Measurements from ENCODE around the gene PAQR9. TPM values are rescaled to one million over a fixed set of nuclear protein-coding genes. Genes with fewer than 3 reads are reported as not detected.

PAQR9 gene
- total RNA-seq: under 1 TPM in 1 of 7 donors, not detected in 6; 0.08 TPM
- polyA plus RNA-seq: under 1 TPM; 0.04 to 0.07 TPM
- long read RNA-seq, donor 1: 0 reads
- long read RNA-seq, donor 2, transcript PAQR9-201 (1 exons, 2,452 nt): major isoform, 7 of 7 reads
- long read RNA-seq, donor 2, partial matches to known transcripts: 0 of 7 reads
- long read RNA-seq, donor 2, other reads (novel, unspliced or antisense): 0 of 7 reads
- long read RNA-seq, donor 3: 0 reads

GRCh38 chr3:142963516-142964448 is at the start of gene PAQR9:
PAQR9 (minus strand) TSS chr3:142963674; CDS start chr3:142963336, 338 bp downstream.
- Histone ChIP-seq H3K27ac (no peak within 1 kb of the TSS), H3K36me3 (no peaks in the 10 kb centered on the region), H3K27me3 (no peaks in the 10 kb centered on the region), H3K4me1 (ENCODE audit: insufficient read depth) (peaks cover 3% of the 10 kb centered on the region), H3K4me3 (peak within 1 kb of the TSS; percentile 34), H3K9me3 (no peaks in the 10 kb centered on the region)
- 1 to 2% (median 1%) methylated on average over 110 to 117 of the region's 117 CpGs for WGBS, 3 donors
- intact Hi-C loops (cut with DNase I): no loop called here
- no peak for TF ChIP-seq CTCF (IDR thresholded peaks at IDR 0.05)
- TF ChIP-seq POLR2A (IDR thresholded peaks at IDR 0.05): no peak
- no peak for TF ChIP-seq EP300 (IDR thresholded peaks at IDR 0.05)
- peak in 2 of 5 donors; percentile 17 to 38 for DNase-seq

GRCh38 chr3:143011705-143012104 is 48.2 kb upstream of the PAQR9 start:
- no peak overlapping the region for H3K27ac ChIP-seq
- peaks cover 6% of the 10 kb centered on the region for H3K4me1 ChIP-seq (ENCODE audit: insufficient read depth)
- no peaks in the 10 kb centered on the region for H3K27me3 ChIP-seq
- H3K36me3 ChIP-seq: no peaks in the 10 kb centered on the region
- TF ChIP-seq CTCF (IDR thresholded peaks at IDR 0.05): no peak
- TF ChIP-seq POLR2A (IDR thresholded peaks at IDR 0.05): no peak
- TF ChIP-seq EP300 (IDR thresholded peaks at IDR 0.05): no peak
- no peak for DNase-seq
- no peak overlapping the region for H3K4me3 ChIP-seq
- H3K9me3 ChIP-seq: no peaks in the 10 kb centered on the region
- WGBS, 3 donors: 85 to 89% (median 86%) methylated on average over 3 of the region's 3 CpGs
- intact Hi-C loops (cut with DNase I): no loop called here

GRCh38 chr3:143010024-143010423 is 46.5 kb upstream of the PAQR9 start:
- intact Hi-C loops (cut with DNase I): no loop called here
- DNase-seq: no peak
- Histone ChIP-seq H3K4me1 (ENCODE audit: insufficient read depth) (peaks cover 8% of the 10 kb centered on the region), H3K27me3 (no peaks in the 10 kb centered on the region), H3K4me3 (no peak overlapping the region), H3K9me3 (no peaks in the 10 kb centered on the region), H3K36me3 (no peaks in the 10 kb centered on the region), H3K27ac (no peak overlapping the region)
- 69 to 79% (median 72%) methylated on average over 3 of the region's 3 CpGs for WGBS, 3 donors
- TF ChIP-seq EP300 (IDR thresholded peaks at IDR 0.05) (no peak), POLR2A (IDR thresholded peaks at IDR 0.05) (no peak), CTCF (IDR thresholded peaks at IDR 0.05) (no peak)

- TF ChIP-seq CTCF (IDR thresholded peaks at IDR 0.05): no peak
- no peak for TF ChIP-seq EP300 (IDR thresholded peaks at IDR 0.05)
- TF ChIP-seq POLR2A (IDR thresholded peaks at IDR 0.05): no peak
- Histone ChIP-seq H3K4me3 (no peak overlapping the region), H3K27ac (no peak overlapping the region), H3K9me3 (no peaks in the 10 kb centered on the region), H3K4me1 (ENCODE audit: insufficient read depth) (peaks cover 13% of the 10 kb centered on the region), H3K27me3 (no peaks in the 10 kb centered on the region), H3K36me3 (no peaks in the 10 kb centered on the region)
- intact Hi-C loops (cut with DNase I): no loop called here
- 61 to 85% (median 74%) methylated on average over 2 of the region's 2 CpGs for WGBS, 3 donors
- no peak for DNase-seq
Observed at GRCh38 chr3:143004823-143005222, 41.3 kb upstream of the PAQR9 start.
